K562 (cell line): ENCODE results near the gene SPATA6.

Source experiments
- ELF4 ChIP-seq: fragments of 450-650 bp; formaldehyde crosslinking; IDR thresholded peaks from 2 replicates; pipeline ENCODE4 v1.4.0; 2022; ENCODE audit warnings: missing genetic modification characterization
- JUN ChIP-seq, 2 experiments: sonication (generic) in 1 of 2; formaldehyde crosslinking in 1 of 2; IDR thresholded peaks; 2 replicates each; pipeline versions ENCODE4 v1.6.1 to v1.8.0; 2012 to 2022; ENCODE audit warnings: borderline replicate concordance in 2 of 2, mild to moderate bottlenecking in 2 of 2, improper control_type of control experiment in 1 of 2, low read depth in 1 of 2, low read length in 1 of 2, missing genetic modification reagents in 1 of 2
- JUND ChIP-seq, 2 experiments: IDR thresholded peaks; 2 replicates in 1 of 2; 3 replicates in 1 of 2; pipeline ENCODE4 v1.6.1; 2011; ENCODE audit warnings: borderline replicate concordance in 2 of 2, low read depth in 2 of 2, low read length in 2 of 2, improper control_type of control experiment in 1 of 2, missing biosample characterization in 1 of 2, missing genetic modification characterization in 1 of 2, missing genetic modification reagents in 1 of 2
- TGIF2 ChIP-seq: sonication (generic); formaldehyde crosslinking; IDR thresholded peaks from 2 replicates; pipeline ENCODE4 v1.8.1; 2022; ENCODE audit warnings: mild to moderate bottlenecking, missing genetic modification reagents, moderate library complexity
- ZNF274 ChIP-seq: IDR thresholded peaks from 2 replicates; pipeline ENCODE4 v1.6.1; 2011; ENCODE audit warnings: low read depth, mild to moderate bottlenecking, low read length, moderate library complexity, borderline replicate concordance
- ZNF584 ChIP-seq: fragments of 200-800 bp; sonication (Bioruptor generic); IDR thresholded peaks from 2 replicates; pipeline ENCODE4 v1.6.1; 2016; ENCODE audit warnings: low read depth, mild to moderate bottlenecking, missing genetic modification characterization, missing compliant biosample characterization
- TF ChIP-seq, protein P1 (sequence below): sonication (generic); formaldehyde crosslinking; IDR thresholded peaks from 2 replicates; pipeline ENCODE4 v1.8.0; 2023; ENCODE audit warnings: mild to moderate bottlenecking, missing genetic modification reagents
- TF ChIP-seq, protein P2 (sequence below): IDR thresholded peaks from 2 replicates; pipeline ENCODE4 v1.6.1; 2014; ENCODE audit warnings: antibody characterized with exemption

DNA sequence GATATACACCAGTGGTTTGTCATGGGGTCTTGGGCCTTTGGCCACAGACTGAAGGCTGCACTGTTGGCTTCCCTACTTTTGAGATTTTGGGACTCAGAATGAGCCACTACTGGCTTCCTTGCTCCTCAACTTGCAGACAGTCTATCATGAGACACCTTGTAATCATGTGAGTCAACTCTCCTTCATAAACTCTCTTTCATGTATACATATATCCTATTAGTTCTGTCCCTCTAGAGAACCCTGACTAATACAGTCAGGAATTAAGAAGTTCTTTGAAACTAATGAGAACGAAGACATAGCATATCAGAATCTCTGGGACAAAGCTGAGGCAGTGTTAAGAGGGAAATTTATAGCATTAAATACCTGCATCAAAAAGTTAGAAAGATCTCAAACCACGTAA, 138.7 kb downstream of the SPATA6 start:
- TF ChIP-seq, protein P1, sequence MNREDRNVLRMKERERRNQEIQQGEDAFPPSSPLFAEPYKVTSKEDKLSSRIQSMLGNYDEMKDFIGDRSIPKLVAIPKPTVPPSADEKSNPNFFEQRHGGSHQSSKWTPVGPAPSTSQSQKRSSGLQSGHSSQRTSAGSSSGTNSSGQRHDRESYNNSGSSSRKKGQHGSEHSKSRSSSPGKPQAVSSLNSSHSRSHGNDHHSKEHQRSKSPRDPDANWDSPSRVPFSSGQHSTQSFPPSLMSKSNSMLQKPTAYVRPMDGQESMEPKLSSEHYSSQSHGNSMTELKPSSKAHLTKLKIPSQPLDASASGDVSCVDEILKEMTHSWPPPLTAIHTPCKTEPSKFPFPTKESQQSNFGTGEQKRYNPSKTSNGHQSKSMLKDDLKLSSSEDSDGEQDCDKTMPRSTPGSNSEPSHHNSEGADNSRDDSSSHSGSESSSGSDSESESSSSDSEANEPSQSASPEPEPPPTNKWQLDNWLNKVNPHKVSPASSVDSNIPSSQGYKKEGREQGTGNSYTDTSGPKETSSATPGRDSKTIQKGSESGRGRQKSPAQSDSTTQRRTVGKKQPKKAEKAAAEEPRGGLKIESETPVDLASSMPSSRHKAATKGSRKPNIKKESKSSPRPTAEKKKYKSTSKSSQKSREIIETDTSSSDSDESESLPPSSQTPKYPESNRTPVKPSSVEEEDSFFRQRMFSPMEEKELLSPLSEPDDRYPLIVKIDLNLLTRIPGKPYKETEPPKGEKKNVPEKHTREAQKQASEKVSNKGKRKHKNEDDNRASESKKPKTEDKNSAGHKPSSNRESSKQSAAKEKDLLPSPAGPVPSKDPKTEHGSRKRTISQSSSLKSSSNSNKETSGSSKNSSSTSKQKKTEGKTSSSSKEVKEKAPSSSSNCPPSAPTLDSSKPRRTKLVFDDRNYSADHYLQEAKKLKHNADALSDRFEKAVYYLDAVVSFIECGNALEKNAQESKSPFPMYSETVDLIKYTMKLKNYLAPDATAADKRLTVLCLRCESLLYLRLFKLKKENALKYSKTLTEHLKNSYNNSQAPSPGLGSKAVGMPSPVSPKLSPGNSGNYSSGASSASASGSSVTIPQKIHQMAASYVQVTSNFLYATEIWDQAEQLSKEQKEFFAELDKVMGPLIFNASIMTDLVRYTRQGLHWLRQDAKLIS: no peak
- TF ChIP-seq ZNF584 (CRISPR knock-in tag) (no peak), JUND (IDR thresholded peaks at IDR 0.05; ENCODE audit: borderline replicate concordance, low read depth, low read length) (no peak), JUND (tag; IDR thresholded peaks at IDR 0.05; ENCODE audit: borderline replicate concordance, low read depth, low read length) (no peak), TGIF2 (CRISPR knock-in tag) (no peak), JUN (IDR thresholded peaks at IDR 0.05; ENCODE audit: borderline replicate concordance, low read depth, low read length) (no peak), JUN (CRISPR knock-in tag; IDR thresholded peaks at IDR 0.05; ENCODE audit: borderline replicate concordance) (no peak), ZNF274 (no peak), ELF4 (no peak)
- TF ChIP-seq, protein P2, sequence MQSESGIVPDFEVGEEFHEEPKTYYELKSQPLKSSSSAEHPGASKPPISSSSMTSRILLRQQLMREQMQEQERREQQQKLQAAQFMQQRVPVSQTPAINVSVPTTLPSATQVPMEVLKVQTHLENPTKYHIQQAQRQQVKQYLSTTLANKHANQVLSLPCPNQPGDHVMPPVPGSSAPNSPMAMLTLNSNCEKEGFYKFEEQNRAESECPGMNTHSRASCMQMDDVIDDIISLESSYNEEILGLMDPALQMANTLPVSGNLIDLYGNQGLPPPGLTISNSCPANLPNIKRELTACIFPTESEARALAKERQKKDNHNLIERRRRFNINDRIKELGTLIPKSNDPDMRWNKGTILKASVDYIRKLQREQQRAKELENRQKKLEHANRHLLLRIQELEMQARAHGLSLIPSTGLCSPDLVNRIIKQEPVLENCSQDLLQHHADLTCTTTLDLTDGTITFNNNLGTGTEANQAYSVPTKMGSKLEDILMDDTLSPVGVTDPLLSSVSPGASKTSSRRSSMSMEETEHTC: no peak
